Spleen (tissue), 7 donors: Measurements from ENCODE around the gene TMEM54.

Experiments
- POLR2A ChIP-seq, 3 donors: fragments of 450-650 bp; IDR thresholded peaks; one replicate each; pipeline ENCODE4 v1.5.1; 2017; ENCODE audit warnings: antibody characterized with exemption in 3 of 3, mild to moderate bottlenecking in 1 of 3
- POLR2AphosphoS5 ChIP-seq, 3 donors: sonication (generic); formaldehyde crosslinking; IDR thresholded peaks; one replicate each; pipeline ENCODE4 v1.5.1; 2017; ENCODE audit warnings: antibody characterized with exemption in 3 of 3
- TF ChIP-seq, protein P1 (sequence below), 11 experiments: fragments of 200-600 bp in 7 of 11; fragments of 450-650 bp in 4 of 11; sonication (generic) in 4 of 11; IDR thresholded peaks in 8 of 11; conservative IDR thresholded peaks in 3 of 11; 1 replicate in 7 of 11; 2 replicates in 4 of 11; pipeline versions ENCODE4 v1.4.0 to v1.8.0; 2016 to 2021; ENCODE audit warnings: antibody characterized with exemption in 11 of 11, inconsistent platforms in 4 of 11, mild to moderate bottlenecking in 1 of 11
- donor health status: DM: no; HTN: no; CAD: no; lungs with moderate emphysema.
- donor health status: DM: no; HTN: no; CAD: no.
- donor health status: DM: no; HTN: no; CAD: no.

DNA sequence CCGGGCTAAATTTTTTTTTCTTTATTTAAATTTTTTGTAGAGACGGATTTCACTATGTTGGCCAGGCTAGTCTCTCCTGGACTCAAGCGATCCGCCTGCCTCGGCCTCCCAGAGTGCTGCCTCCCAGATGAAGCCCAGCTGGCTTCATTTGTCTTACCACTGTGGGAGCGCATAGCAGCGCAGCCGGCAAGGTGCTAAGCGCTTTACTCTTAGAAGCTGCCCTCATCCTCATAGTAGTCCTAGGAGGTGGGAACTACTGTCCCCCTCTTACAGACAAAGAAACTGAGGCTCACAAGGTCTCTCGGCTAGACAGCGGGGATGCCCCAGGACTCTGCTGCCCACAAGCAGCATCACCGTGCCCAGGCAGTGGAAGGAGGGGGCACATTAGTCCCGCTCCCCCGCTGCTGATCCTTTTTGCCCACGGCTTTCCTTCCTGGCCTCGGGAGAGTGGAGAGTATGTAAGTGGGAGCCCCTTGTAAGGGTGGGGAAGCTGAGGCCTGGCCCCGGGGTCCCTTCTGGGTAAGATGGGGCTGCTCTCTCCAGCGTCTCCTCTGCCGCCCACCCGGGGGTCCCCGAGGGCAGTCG lies 726 bp downstream of the TMEM54 start:
- TF ChIP-seq, protein P1, sequence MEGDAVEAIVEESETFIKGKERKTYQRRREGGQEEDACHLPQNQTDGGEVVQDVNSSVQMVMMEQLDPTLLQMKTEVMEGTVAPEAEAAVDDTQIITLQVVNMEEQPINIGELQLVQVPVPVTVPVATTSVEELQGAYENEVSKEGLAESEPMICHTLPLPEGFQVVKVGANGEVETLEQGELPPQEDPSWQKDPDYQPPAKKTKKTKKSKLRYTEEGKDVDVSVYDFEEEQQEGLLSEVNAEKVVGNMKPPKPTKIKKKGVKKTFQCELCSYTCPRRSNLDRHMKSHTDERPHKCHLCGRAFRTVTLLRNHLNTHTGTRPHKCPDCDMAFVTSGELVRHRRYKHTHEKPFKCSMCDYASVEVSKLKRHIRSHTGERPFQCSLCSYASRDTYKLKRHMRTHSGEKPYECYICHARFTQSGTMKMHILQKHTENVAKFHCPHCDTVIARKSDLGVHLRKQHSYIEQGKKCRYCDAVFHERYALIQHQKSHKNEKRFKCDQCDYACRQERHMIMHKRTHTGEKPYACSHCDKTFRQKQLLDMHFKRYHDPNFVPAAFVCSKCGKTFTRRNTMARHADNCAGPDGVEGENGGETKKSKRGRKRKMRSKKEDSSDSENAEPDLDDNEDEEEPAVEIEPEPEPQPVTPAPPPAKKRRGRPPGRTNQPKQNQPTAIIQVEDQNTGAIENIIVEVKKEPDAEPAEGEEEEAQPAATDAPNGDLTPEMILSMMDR (IDR thresholded peaks at IDR 0.05 in 8 of 11, conservative IDR thresholded peaks at IDR 0.05 in 3 of 11): no peak
- TF ChIP-seq POLR2A (IDR thresholded peaks at IDR 0.05) (no peak), POLR2AphosphoS5 (IDR thresholded peaks at IDR 0.05) (no peak)
